CD4-positive, alpha-beta T cell treated with Interferon alpha-2 for 1 hour (primary cell): ENCODE measurements around the gene WDR59.
"Not testable (repeated sequence)": the region's sequence is repeated elsewhere in the genome, so short reads cannot be mapped to it uniquely, and the experiment has no call there.

ENCODE experiments used
- DNase-seq, 2 donors: peaks; one replicate each; pipeline ENCODE4 v3.0.0-alpha.2; 2020 to 2022

The WDR59 gene

DNA sequence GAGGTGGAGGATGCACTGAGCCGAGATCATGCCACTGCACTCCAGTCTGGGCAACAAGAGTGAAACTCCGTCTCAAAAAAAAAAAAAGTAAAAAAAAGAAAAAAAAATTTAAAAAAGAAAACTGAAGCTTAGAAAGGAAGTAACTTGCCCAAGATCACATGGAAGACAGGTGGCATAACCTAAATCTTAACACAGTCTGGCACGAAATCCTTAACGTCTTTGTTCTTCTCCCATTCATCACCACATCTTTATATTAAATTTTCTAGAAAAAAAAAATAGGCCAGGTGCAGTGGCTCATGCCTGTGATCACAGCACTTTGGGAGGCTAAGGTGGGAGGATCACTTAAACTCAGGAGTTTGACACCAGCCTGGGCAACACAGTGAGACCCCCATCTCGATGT lies 9.3 kb downstream of the WDR59 start:
- no peak for DNase-seq

DNA sequence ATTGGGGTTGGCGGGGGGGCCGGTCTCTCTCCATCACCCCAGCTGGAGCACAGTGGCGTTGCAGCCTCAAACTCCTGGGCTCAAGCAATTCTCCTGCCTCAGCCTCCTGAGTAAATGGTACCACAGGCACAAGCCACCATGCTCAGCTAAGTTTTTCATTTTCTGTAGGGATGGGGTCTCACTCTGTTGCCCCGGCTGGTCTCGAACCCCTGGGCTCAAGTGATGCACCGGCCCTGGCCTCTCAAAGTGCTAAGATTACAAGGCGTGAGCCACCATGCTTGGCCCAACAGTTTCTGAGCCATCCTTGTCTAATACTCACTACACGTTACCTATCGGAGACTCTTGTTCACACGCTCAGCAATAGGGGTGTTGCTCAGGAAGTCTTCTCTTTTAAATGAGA lies 11.6 kb downstream of the WDR59 start:
- DNase-seq = no peak

DNA sequence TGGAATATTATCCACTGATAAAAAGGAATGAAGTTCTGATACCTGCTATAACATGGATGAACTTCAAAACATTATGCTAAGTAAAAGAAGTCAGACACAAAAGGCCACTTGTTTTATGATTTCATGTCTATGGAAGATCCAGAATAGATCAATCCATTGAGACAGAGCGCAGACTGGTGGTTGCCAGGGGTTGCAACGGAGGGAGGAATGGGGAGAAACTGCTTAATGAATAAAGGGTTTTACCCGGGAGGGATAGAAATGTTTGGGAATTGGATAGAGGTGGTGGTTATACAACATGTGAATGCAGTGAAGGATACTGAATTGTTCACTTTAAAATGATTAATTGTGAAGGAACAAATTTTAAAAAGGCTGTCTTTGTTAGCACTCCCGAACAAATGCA lies 30.2 kb downstream of the WDR59 start:
- DNase-seq = no peak

DNA sequence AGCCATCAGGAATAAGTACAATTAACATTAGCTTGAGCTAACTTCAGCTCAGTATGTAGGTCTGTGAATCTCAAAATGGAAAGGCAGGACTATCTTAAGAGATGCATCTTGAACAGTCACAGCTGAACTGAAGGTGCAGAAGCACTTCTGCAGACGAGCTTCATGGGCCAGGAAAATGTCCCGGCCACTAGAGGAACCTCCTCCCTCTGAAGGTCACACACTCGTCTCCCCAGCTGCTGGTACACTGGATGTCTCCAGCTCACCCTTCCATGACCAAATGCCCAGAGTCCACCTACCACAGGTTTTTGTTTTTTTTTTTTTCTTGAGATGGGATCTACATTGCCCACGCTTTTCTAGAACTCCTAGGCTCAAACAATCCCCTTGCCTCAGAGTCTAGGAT lies 33.2 kb downstream of the WDR59 start:
- no peak for DNase-seq

DNA sequence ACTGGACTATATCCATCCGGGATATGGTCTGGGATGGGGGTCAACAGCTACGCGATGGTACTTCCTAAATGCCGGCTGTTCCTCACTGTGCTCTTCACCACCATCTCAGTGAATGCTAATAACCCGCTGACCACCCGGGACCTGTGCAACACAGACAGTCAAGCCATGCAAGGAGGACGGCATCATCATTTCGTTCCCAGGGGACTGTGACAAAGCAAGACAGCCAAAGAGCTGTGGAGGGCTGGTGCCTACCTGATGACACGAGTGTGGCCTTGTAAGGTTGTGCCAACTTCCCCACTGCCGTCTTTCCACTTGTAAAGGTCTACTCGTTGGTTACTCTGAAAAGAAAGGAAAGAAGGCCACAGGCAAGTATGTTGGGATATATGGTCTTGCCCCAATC lies 33.7 kb downstream of the WDR59 start:
- DNase-seq = no peak

DNA sequence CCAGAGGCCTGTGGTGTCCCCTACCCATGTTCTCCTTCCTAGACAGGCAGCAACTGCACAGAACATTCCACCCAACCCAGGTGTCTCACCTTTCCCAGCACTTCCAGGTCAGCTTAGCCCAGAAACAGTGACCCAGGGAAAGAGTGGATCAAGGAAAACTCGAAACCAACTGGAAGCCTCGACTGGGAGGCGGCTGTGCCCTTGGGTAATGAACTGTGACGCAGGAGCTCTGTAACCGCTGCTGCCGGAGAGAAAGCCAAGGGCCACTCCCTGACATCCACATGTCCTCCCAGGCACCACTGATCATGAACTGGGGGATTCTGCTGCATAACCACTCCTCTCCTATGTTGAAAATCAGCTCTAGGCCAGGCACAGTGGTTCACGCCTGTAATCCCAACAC lies 34.4 kb downstream of the WDR59 start:
- no peak for DNase-seq

DNA sequence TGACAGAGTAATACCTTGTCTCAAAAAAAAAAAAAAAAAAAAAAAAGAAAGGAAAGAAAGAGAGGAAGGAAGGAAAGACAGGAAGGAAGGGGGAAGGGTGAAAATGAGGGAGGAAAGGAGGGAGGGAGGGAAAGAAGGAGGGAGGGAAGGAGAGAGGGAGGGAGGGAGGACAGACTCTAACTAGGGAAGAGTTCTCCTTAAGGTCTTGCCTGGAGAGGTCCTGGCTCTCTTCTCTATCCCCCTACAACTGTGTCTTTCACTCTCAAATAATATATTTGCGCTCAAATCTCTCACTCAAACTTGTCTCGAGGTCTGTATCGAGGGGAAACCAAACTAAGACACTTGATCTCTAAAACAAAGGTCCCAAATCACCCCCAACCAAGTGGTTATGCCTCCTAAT lies 35.6 kb downstream of the WDR59 start:
- DNase-seq = no peak

DNA sequence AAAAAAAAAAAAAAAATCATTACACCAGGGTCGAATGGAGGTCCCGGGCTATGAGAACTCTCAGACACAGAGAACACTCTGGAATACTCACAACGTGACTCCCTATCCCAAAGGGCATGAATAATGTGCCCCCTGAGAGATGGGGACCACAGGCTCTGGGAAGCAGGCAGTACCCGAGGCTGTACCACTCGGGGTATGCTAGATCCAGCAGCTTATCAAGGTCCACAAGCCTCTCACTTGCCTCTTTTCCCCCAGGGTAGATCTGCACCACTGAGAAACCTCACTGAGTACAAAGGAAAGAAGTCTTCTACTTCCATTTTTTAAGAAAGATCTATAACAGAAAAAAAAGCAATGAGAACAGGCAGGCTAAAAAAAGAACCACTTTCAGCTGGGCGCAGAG lies 40.5 kb downstream of the WDR59 start:
- DNase-seq = no peak

DNA sequence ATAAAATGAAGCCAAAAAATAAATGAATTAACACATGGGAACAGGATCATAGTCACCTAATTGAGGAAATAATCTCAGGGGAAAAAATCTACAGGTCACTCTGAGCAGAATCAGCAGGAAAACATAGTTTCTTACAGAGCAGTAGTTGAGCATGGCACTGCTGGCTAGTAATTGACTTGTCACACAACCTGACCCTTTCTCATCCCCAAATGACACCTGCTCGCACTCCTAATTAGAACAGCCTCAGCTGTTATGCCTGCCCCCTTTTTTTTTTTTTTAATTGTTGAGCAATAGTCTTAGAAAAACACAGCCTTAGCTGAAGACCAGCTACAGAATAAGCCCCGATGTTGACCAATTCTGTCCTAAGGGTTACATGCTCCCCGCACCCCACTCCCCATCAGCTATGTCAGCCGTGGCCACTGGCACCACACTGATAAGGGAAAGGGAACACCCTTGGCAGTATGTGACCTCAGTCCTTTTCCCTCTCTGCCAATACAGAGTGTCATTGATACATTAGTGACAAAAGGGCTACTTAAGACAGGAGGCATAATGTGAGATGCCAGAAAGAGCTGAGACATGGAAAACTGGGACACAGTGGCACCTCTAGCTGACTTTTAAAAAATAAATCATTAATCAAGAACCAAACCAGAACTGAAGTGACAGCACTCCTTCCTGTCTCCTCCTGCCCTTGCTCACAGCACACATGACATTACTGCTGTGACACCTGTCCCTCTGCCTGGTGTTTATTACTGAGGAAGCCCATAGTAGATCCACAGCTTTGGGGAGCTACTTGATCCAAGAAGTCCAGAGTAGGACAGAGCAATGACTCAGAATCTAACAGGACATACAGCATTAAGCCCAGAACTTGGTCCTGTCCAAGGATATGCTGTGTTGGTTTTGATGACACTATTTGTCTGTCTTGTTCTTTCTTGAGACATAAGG lies 41.7 kb downstream of the WDR59 start:
- no peak for DNase-seq

DNA sequence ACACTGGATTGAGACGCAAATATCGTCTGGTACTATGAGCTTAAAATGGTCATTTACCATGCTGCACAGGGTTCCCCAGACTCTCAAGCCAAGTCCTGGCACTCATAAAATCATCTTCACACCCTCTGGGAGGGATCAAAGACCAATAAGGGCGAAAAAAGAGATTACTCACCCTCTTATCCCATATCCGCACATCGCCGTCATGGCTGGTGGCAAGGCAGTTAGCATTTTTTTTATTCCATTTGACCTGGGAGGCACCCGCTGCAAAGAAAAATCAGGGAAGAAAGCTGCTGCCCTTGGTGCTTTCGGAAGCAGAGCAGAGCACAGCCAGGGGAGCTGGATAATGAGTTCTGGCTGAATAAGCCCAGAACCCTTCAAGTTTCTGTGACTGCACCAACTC lies 42.4 kb downstream of the WDR59 start:
- no peak for DNase-seq

DNA sequence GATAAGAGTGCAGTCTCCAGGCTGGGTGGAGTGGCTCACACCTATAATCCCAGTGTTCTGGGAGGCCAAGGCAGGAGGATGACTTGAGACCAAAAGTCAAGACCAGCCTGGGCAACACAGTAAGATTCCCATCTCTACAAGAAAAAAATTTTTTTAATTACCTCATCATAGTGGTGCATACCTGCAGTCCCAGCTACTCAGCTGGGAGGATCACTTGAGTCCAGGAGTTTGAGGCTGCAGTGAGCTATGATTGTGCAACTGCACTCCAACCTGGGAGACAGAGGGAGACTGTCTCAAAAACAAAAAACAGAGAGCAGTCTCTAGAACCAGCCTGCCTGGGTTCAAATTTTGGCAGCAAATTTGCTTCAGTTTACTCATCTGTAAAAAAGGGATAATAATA lies 45.2 kb downstream of the WDR59 start:
- DNase-seq = no peak

DNA sequence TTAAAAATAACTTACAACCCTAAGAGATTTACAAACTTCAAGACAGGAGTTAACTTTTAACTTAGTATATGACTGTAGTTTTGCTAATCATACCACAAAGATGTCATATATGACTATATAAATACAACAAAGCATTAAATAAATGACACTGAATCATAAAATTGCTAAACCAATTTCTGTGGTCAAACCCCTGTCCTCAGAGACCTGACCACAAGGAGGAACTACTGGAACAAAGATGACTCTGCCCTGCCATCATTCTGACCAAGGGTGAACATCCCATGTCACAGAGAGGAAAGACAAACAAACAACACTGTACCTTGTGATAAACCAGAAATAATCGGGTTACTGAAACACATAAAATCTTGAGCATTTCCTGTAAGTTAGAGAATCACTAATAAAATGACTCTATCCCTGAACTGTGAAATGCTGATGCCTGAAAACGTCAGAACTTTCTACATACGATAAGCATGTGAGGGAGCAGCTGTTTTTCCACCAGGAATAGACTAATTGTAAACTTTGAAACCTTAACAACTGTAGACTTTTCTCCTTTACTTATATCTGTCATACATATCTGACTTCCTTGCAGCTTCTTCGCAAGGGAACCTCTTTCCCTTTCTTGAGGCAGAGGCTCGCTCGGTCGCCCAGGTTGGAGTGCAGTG lies 47.9 kb downstream of the WDR59 start:
- peak; percentile 9 to 47 for DNase-seq

DNA sequence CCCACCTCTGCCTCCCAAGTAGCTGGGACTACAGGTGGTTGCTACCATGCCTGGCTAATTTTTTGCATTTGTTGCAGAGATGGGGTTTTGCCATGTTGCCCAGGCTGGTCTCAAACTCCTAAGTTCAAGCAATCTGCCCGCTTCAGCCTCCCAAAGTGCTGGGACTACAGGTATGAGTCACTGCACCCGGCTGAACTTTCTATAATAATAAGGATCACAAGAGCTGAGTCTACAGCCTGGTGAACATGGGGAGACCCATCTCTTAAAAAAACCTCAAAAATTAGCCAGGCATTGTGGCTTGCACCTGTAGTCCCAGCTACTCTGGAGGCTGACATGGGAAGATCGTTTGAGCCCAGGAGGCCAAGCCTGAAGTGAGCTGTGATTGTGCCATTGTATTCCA lies 53.5 kb downstream of the WDR59 start:
- DNase-seq = no peak

DNA sequence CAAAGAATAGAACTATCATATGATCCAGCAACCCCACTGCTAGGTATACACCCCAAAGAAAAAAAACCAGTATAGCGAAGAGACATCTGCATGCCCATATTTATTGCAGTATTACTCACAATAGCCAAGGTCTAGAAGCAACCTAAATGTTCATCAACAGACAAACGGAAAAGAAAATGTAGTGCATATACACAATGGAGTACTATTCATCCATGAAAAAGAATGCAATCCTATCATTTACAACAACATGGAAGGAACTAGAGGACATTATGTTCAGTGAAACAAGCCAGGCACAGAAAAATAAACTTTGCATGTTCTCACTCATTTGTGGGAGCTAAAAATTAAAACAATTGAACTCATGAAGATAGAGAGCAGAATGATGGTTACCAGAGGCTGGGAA lies 55.3 kb downstream of the WDR59 start:
- no peak for DNase-seq

DNA sequence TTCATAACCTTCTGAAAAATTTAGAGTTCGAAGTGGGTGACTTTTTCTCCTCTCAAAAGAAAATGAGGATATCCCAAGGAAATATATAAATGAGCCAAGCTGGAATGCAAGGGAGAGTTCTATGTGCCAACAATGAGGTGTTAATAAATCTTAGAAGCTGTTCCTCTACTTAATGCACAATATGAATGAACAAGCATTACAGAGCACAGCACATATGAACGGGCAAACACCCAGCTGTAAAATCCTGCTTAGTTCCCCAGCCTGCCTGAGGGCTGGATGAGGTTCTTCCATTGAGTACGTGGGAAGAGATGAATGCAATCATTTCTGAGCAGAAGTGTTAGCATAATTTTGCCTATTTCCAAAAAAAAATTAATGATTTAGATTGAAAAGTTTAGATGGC lies 58.1 kb downstream of the WDR59 start:
- DNase-seq = no peak

DNA sequence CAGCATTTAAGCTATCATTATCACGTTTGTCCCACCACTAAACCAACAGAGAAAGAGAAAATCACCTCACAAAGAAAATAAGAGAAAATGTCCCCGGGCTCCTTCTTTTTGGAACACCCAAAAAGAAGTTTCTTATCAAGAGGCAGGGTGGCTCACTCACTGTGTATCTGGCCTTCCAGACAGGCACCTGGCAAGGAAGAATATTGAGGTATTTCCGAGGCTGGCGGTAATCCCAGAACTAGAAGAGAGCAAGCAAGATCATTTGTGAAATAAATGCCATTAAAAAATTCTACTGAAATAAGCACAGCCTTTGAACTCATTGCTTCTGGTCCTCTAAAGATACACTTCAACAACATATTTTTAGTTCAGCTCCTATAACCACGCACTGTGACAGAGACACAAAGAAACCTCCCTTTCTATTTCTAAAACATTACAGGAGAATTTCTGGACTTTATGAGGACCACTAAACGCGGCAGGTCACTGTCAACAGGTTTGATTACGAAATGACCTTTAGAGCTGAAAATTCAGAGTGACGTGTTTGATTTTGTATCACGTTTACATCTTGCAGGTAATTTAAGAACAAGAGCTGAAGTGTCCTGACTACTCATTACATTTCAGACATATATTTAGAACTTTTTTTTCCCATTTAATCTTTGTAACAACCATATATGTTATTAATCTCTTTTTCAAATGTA lies 61.0 kb downstream of the WDR59 start:
- DNase-seq = no peak

DNA sequence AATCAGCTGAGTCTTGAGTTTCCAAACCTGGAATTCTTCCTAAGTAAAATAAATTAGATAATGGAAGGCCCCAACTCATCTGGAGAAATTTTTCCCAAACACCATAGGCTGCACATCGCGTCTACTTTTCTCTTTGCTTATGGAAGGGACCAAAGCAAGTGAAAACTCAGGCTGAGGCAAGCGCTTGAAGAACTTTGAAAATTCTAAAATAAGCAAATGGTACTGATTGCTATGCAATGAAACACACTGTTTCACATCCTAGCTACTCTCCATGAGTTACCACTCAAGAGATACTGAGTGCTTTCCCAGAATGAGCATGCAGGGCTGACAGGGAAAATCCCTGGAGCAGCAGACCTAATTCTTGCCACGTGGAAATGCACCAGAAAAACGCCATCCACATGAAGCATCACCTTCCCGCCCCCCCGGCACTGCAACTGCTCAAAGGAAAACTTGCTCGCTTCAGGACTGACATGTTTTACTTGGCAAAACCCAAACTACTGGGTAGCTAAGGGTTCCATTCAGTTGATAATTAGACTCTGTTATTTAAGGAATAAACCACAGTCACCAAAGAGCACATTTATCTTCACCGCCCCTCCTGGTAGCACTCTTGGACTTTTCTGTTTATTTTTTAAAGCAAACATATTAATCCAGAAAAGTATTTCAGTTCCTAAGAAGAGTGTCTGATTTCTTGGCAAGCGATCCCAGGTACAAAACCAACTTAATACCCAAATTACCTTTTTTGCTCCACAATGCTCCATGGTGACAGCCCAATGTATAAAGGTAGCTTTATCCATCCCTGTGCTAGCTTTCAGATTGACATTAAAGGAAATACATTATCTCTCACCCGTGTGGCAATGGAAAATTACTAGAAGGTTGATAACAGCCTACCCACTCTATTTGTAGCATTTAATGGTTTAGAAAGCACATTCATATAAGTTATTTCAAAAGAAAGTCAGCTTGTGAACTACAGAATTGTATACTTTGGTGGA lies 62.5 kb downstream of the WDR59 start:
- no peak for DNase-seq

DNA sequence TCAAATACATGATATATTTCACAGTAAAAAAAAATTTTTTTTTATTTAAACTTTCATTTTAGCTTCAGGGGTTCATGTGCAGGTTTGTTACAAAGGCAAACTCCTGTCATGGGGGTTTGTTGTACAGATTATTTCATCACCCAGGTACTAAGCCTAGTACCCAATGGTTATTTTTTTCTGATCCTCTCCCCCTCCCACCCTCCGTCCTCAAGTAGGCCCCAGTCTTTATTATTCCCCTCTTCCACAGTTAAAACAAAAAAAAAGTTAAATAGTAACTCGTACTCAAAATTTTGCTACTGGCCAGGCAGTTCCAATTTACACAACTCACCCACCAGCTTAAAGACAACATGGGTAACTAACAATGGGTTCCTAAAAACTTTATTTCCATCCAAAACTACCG lies 63.9 kb downstream of the WDR59 start:
- DNase-seq = no peak

DNA sequence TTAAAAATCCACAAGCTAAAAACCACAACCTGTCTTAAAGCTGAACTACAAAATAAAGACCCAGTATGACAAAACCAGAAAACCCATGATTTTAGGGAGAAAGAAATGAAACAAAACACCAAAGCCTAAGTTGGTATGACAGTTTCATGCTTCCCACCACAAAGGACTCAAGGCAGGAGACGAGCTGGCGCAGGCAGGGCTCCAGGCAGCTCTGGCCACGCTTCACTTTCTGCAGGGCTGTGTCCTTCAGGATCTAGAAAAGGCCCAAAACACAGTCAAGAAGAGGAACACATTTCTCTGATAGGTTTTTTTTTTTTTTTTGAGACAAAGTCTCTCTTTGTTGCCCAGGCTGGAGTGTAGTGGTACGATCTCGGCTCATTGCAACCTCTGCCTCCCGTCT lies 75.3 kb downstream of the WDR59 start:
- no peak for DNase-seq

DNA sequence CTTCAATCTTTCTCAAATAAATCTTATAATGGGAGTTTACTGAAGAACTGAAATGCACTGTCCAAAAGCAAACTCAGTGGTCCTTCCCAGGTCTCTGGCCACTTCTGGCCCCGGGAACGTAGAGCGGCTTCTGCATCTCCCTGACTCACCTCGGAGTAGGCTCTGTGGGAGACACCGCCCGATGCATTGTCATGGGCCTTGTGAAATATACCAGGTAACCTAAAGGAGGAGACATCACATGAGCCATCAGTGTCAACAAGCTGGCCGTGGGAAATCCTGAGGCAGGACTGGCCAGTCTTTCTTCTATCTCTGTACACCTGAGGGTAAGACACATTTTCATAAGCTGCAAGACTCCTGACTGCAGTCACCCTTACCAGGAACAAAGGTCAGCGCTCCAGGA lies 76.2 kb downstream of the WDR59 start:
- not testable (repeated sequence) for DNase-seq

DNA sequence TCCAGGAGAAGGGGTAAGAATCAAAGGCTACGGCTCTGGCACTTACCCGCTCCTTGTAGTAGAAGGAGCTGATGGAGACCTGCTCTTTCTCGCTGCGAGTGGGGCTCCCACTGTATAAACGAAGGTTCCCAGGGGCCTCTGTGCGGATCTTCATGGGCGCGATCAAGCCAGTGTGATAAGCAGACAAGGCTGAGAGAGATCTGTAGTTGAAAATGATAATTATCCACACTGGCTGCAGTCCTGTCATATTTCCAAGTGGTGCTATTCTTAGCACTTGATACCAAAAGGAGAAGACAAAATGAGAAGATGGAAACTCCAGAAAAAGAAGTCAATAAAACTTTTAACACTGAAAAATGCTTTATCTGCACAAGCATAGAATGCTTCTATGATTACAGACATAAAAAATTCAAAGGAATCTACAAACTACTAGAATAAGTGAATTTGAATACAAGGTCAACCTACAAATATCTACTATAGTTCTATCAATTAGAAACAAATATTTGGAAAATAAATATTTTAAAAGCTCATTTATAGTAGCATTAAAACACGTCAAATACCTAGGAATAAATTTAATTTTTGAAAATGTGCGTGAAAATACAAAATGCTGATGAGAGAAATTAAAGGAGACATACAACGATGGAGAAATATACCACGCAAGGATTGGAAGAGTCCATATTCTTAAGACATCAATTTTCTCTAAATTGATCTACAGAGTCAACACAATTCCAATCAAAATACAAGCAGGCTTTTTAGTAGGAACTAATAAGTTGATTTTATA lies 80.8 kb downstream of the WDR59 start:
- no peak for DNase-seq

DNA sequence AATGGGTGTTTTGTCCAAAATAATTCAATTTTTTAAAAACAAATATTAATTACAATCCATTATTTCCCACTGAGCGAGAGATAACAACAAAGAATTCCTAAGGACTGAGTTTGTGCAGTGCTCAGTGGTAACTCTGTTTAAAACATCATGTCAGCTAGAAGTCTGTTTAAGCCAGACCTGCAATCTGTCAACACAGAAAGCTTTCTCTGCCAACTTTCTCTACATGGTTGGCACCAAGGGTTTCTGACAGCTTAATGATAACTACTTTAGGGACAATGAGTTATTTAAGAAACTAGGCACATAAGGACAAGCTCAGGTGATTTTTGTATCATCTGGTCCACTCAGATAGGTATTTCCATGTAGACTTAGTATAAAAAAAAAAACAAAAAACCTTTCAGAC lies 81.8 kb downstream of the WDR59 start:
- DNase-seq = no peak
